ENCODE results near the gene CYP46A1. TPM values are rescaled to one million over a fixed set of nuclear protein-coding genes. Genes with fewer than 3 reads are reported as not detected.
"Not testable (repeated sequence)": the region's sequence is repeated elsewhere in the genome, so short reads cannot be mapped to it uniquely, and the experiment has no call there.

The CYP46A1 gene
- total RNA-seq, 1 donor from 2014 or later: 0.05 TPM

DNA sequence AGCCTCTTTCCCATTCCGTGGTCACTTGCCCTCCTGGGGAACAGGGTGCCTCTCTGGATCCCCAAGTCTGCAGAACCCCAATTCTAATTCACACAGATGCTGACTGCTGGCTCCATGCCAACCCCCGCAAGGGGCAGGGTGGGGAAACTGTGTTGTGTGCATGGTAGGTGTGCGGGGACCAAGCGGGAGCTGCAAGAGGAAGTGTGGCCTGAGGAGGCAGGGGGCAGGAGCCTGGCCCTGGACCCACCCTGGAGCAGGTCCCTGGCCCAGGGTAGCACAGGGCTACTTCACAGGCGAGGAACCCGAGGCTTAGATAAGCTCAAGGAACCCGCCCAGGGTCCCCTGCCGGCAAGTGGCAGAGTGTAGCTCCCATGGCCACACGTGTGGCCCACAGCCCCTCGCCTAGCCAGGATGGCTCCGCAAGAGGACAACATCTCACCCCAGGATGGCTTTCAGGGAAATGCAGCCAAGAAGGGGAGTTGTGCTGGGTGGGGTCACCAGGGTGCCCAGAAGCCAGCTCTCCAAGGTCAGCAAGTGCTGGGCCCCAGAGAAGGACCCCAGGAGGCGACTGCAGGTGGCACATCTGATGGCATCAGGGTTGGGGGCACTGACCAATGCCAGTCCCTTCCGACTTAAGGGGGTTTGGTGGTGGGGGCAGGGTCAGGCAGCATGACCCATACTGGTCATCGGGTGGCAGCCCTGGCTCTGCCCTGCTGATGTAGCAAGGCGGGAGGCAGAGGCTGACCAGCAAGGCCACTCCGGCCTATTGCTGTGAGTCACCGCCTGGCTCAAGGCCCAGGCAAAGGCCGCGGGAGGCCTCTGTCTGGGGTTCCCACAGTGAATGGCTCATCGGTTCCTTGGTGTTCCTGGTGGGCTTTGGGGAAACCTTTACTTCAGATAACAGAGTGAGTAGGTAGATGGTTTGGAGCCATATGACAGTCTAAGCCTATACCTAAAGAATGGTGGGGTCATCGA lies 71.8 kb downstream of the CYP46A1 start:
- no peak for DNase-seq
- no peaks in the 10 kb centered on the region for H3K9me3 Mint-ChIP-seq
- intact Hi-C loops (cut with micrococcal nuclease): no loop called here
- peaks cover 2% of the 10 kb centered on the region for H3K4me1 Mint-ChIP-seq
- no peak overlapping the region for H3K4me3 Mint-ChIP-seq
- peaks cover 22% of the 10 kb centered on the region for H3K27me3 Mint-ChIP-seq
- no peak overlapping the region for H3K27ac Mint-ChIP-seq
- H3K36me3 Mint-ChIP-seq (ENCODE audit: low read depth): no peaks in the 10 kb centered on the region

DNA sequence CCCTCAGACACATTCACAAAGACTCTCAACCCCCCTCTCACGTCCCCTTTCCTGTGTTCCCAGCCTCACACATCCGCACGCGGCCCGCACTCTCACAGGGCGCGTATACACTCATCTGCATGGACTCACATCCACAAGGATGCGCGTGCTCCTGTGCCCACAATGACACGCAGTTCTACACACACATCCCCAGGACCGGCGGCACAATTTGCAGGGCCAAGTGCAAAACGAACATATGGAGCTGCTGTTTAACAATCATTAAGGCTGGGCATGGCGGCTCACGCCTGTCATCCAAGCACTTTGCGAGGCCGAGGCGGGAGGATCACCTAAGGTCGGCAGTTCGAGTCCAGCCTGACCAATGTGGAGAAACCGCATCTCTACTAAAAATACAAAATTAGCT lies 72.7 kb downstream of the CYP46A1 start:
- no peak for DNase-seq
- Mint-ChIP-seq H3K4me3 (no peak overlapping the region), H3K4me1 (peaks cover 2% of the 10 kb centered on the region), H3K36me3 (ENCODE audit: low read depth) (no peaks in the 10 kb centered on the region), H3K9me3 (no peaks in the 10 kb centered on the region), H3K27me3 (peaks cover 16% of the 10 kb centered on the region), H3K27ac (no peak overlapping the region)
- intact Hi-C loops (cut with micrococcal nuclease): no loop called here

DNA sequence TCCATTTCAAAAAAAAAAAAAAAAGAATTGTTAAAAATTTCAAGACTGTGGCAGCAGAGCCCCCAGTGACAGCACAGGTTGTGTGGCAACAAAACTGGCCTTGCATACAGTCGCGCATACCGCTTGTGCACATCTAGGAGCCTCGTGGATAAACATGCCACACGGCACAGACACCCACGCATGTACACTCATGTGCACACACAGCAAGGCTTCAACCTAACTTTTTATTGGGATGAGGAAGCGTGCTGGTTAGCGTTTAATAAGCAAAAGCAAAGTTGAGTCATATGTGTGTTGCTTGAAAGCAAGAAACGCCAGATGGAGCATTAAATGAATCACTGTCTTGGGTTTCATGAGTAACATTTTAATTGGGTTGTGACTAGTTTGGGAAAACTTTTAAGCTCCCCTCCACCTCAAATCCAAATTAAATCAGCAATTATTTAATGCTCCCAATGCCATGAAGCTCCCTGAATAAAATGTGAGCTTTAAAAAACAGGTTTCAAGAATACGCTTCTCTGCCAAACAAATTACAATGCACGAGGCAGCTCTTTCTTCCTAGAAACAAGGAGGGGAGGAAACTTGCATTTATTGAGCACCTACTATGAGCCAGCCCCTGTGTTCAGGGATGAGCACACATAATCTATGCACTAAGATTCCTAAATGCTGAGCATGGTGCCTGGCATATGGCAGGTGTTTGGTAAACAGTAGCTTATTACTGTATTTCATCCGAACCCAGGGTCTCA lies 73.4 kb downstream of the CYP46A1 start:
- Mint-ChIP-seq H3K27me3 (peaks cover 11% of the 10 kb centered on the region), H3K36me3 (ENCODE audit: low read depth) (no peaks in the 10 kb centered on the region), H3K4me3 (no peak overlapping the region), H3K9me3 (no peaks in the 10 kb centered on the region), H3K27ac (no peak overlapping the region), H3K4me1 (peaks cover 2% of the 10 kb centered on the region)
- no peak for DNase-seq
- intact Hi-C loops (cut with micrococcal nuclease): no loop called here

DNA sequence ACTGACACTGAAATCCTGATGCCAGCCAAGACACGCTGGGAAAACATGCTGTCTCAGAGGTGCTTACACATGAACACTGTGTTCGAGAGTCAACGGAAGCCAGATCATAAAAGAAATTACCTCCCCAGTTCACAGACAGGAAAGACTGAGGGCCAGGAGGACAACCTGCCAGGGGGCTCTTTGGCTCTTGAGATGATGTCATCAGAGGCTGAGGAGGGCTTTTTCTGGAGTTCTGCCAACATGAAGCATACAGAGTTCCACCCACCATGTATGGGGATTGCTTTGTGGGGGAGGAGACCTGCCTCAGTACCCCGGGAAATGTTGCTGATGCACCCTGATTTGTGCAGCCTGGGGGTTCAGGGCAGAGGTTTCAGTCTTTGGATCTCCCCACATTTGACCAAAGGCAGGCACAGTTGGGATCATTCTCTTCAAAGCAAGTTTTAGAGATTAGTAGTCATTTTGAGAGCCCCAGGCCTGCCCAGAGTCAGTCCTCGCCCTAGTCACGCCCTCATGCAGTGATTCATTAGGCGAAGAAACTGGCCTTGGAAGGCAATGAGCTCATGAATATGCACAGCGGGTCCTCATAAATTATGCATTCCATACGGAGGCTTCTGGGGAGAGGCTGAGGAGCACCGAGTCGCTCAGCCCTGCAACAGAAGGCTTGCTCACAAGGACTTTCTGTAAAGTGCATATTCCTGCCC lies 74.2 kb downstream of the CYP46A1 start:
- H3K9me3 Mint-ChIP-seq: no peaks in the 10 kb centered on the region
- no peak overlapping the region for H3K4me3 Mint-ChIP-seq
- peaks cover 2% of the 10 kb centered on the region for H3K4me1 Mint-ChIP-seq
- peaks cover 8% of the 10 kb centered on the region for H3K27me3 Mint-ChIP-seq
- no peak for DNase-seq
- H3K27ac Mint-ChIP-seq: no peak overlapping the region
- no peaks in the 10 kb centered on the region for H3K36me3 Mint-ChIP-seq (ENCODE audit: low read depth)
- intact Hi-C loops (cut with micrococcal nuclease): no loop called here

DNA sequence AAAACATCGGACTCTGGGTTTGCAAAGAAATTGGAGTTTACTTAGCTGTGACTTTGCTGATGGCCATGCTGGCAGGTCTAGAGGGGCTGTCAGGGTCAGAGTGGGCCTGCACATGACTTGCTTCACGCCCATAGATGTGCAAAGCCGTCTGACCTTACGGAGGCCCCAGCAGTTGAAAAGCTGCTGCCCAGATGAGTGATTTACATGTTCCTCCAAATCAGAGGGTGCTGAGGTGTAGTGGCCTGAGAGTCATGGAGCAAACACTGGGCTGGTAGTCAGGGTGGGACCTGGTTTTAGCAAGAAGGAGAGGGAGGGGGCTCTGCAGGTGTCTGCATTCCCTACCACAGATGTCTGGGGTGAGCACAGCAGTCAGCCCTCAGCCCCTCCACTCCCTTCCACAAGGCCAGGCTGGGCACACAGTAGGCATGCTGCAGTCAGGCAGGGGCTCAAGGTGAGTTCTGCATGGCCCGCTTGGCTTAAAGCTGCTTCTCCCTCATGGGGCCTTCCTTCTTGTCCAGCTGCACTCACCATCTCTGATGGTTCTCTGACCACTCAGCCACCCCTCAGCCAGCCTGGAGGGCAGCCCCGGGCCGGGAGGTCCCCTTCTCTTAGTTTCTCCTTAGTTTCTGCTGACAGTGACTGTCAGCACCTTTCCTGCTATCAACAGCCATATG lies 74.9 kb downstream of the CYP46A1 start:
- no peaks in the 10 kb centered on the region for H3K36me3 Mint-ChIP-seq (ENCODE audit: low read depth)
- intact Hi-C loops (cut with micrococcal nuclease): no loop called here
- no peak overlapping the region for H3K4me3 Mint-ChIP-seq
- no peak overlapping the region for H3K27ac Mint-ChIP-seq
- no peak for DNase-seq
- no peaks in the 10 kb centered on the region for H3K9me3 Mint-ChIP-seq
- peaks cover 2% of the 10 kb centered on the region for H3K27me3 Mint-ChIP-seq
- no peaks in the 10 kb centered on the region for H3K4me1 Mint-ChIP-seq

DNA sequence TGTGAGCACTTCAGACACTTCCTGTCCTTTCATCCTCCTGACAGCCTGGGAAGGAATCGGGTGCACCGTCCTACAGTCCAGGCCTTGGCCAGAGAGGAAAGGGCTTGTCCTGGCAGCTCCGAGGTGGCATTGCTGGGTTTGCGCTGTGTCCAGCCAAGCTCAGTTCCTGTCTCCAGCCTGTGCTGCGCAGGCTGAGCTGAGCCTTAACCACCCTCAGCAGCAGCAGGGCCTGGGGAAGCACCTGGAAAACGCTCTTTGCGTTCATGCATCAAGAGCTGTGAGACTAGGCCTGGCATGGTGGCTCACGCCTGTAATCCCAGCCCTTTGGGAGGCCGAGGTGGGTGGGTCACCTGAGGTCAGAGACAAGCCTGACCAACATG lies 75.4 kb downstream of the CYP46A1 start:
- Mint-ChIP-seq H3K4me1 (no peaks in the 10 kb centered on the region), H3K9me3 (no peaks in the 10 kb centered on the region), H3K4me3 (no peak overlapping the region), H3K27me3 (peaks cover 2% of the 10 kb centered on the region), H3K36me3 (ENCODE audit: low read depth) (no peaks in the 10 kb centered on the region), H3K27ac (no peak overlapping the region)
- DNase-seq: no peak
- intact Hi-C loops (cut with micrococcal nuclease): no loop called here

DNA sequence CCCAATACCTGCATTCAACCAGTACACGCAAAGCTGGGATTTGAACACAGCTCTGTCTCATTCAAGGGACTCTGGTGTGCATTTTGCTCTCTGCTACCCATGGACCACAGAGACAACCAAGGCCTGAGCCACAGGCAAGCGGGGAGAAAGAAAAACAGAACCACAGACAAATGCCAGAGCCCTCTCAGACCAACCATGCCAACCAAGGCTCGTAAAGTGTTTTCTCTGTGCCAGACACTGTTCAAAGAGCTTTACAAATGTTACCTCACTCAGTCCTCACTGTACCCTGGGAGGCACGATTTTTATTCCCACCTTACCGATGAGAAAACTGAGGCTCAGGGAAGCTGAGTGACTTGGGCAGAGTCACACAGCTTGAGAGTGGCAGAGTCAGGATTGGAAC lies 76.7 kb downstream of the CYP46A1 start:
- Mint-ChIP-seq H3K9me3 (no peaks in the 10 kb centered on the region), H3K4me1 (no peaks in the 10 kb centered on the region)

DNA sequence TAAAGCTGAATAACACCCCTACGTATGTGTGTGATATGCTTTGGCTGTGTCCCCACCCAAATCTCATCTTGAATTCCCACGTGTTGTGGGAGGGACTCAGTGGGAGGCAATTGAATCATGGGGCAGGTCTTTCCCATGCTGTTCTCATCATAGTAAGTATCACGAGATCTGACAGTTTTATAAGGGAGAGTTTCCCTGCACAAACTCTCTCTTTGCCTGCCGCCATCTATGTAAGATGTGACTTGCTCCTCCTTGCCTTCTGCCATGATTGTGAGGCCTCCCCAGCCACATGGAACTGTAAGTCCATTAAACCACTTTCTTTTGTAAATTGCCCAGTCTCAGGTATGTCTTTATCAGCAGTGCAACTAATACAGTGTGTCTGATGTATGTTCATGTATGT lies 78.8 kb downstream of the CYP46A1 start:
- H3K27ac Mint-ChIP-seq; DNase-seq; intact Hi-C loops (cut with micrococcal nuclease); H3K4me3 Mint-ChIP-seq; H3K36me3 Mint-ChIP-seq (ENCODE audit: low read depth); H3K27me3 Mint-ChIP-seq; H3K4me1 Mint-ChIP-seq; H3K9me3 Mint-ChIP-seq: not testable (repeated sequence)

More for the DNA sequence above, 76.7 kb downstream of the CYP46A1 start:
- Mint-ChIP-seq H3K27me3 (peaks cover 2% of the 10 kb centered on the region), H3K27ac (no peak overlapping the region), H3K4me3 (no peak overlapping the region), H3K36me3 (ENCODE audit: low read depth) (no peaks in the 10 kb centered on the region)
- DNase-seq: no peak
- intact Hi-C loops (cut with micrococcal nuclease): no loop called here

DNA sequence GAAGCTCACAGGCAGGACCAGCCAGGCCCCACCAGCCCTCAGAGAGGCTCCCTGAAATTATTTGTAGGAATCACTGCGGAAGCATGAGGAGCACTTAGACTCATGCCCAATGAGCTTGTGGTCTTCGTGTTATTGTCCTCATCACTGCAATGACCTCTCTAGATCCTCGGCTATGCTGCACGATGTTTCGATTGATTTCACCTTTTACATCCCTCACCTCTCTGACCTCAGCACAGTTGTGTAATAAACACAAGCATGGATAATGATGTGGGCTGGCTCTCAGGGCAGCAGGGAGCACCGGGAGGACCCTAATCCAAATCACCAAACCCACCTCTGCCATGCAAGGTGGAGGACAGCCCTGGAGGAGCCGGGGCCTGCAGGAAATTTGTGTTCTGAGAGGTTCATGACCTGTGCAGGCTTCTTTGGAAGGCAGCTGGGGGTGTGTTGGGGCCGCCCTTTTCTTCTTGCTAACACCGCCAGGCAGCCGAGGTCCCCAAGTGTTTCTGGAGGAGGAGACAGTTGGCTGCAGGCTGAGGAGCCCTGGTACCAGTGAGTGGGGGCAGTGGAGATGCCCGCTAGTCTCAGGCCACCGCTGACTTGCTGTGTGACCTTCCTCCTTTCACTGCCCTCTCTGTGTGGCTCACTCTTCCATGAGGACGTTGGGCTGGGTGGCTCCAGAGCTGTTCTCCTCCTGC lies 79.6 kb downstream of the CYP46A1 start:
- no peak for DNase-seq
- no peak overlapping the region for H3K27ac Mint-ChIP-seq
- no peaks in the 10 kb centered on the region for H3K27me3 Mint-ChIP-seq
- H3K4me1 Mint-ChIP-seq: no peaks in the 10 kb centered on the region
- H3K4me3 Mint-ChIP-seq: no peak overlapping the region
- no peaks in the 10 kb centered on the region for H3K36me3 Mint-ChIP-seq (ENCODE audit: low read depth)
- H3K9me3 Mint-ChIP-seq: no peaks in the 10 kb centered on the region
- intact Hi-C loops (cut with micrococcal nuclease): no loop called here

DNA sequence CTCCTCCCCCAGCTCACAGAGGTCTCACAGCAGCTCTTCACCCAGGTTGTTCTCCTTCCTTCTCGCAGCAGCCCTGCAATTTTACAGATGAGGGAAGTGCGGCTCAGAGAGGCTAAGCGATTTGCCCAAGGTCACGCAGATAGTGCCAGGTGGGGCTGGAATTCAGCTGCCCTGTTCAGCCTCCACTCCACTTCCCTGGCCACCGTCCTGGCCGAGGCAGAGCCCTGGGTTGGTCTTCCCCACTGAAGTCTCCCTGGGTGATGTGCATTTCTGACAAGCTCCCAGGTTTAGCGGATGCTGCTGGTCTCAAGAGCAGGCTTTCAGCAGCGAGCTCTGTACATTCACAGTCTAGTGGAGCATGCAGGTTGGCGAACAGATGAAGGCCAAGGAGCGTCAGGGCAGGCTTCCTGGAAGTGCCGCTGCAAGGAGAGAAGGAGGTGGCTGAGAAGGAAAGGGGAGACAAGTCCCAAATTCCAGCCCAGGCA lies 80.2 kb downstream of the CYP46A1 start:
- no peak for DNase-seq
- Mint-ChIP-seq H3K4me3 (no peak overlapping the region), H3K27me3 (no peaks in the 10 kb centered on the region), H3K9me3 (no peaks in the 10 kb centered on the region), H3K4me1 (no peaks in the 10 kb centered on the region), H3K27ac (no peak overlapping the region), H3K36me3 (ENCODE audit: low read depth) (no peaks in the 10 kb centered on the region)
- intact Hi-C loops (cut with micrococcal nuclease): no loop called here

DNA sequence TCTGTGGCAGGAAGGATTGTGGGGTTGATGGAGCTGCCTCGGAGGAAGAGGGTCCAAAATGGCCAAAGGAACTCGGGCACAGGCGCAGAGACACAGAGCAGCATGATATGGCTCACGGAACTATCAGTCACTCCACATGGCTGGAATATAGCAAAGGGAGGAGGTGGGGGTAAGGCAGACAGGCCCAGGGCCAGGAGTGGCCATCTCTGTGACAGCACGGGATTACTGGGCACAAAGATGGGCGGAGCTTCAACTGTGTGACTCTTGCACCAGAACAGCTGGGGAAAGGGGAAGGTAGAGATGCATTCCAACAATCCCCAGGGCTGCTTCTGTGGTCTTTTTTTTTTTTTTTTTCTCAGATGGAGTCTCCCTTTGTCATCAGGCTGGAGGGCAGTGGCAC lies 84.3 kb downstream of the CYP46A1 start:
- no peak overlapping the region for H3K27ac Mint-ChIP-seq
- no peaks in the 10 kb centered on the region for H3K9me3 Mint-ChIP-seq
- H3K27me3 Mint-ChIP-seq: no peaks in the 10 kb centered on the region
- DNase-seq: no peak
- H3K36me3 Mint-ChIP-seq (ENCODE audit: low read depth): no peaks in the 10 kb centered on the region
- H3K4me3 Mint-ChIP-seq: no peak overlapping the region
- intact Hi-C loops (cut with micrococcal nuclease): no loop called here
- peaks cover 3% of the 10 kb centered on the region for H3K4me1 Mint-ChIP-seq

DNA sequence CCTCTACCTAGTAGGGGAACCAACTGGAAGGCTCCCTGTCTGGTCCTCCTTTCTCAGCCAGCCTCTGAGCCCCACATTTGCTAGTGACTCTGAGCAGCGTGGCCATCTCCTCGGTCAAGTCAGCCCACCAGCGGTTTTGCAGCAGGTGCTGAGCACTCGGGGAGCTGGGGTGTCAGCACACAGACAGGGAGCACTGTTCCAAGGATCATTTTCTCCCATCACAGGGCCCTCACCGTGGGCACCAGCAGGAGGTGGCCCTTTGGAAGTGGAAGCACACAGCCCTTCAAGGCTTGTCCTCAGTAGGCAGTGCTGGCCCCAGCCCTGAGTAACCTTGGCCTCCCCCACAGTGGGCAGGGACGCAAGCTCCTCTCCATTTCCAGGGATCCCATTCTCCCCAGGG lies 85.0 kb downstream of the CYP46A1 start:
- Mint-ChIP-seq H3K27ac (no peak overlapping the region), H3K9me3 (no peaks in the 10 kb centered on the region), H3K27me3 (no peaks in the 10 kb centered on the region), H3K36me3 (ENCODE audit: low read depth) (no peaks in the 10 kb centered on the region), H3K4me1 (peaks cover 3% of the 10 kb centered on the region), H3K4me3 (no peak overlapping the region)
- DNase-seq: no peak
- intact Hi-C loops (cut with micrococcal nuclease): no loop called here

DNA sequence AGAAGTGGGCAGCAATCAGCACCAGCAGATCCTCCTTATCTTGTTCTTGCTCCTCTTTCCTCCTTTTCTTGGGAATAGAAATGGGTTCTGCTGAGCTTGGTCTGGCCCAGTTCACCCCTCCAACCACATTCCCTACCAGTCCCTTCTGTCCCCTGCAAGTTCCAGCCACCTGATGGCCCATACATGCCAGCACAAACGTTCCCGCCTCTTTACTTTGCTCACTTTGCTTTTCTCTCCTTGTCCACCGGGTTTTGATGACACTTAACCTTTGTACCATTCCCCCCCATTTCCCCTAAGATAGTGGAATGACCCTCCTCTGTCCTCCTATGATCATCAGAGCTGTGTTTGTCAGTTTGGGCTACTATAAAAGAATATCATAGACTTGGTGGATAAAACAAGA lies 85.7 kb downstream of the CYP46A1 start:
- no peaks in the 10 kb centered on the region for H3K9me3 Mint-ChIP-seq
- no peaks in the 10 kb centered on the region for H3K27me3 Mint-ChIP-seq
- peaks cover 8% of the 10 kb centered on the region for H3K4me1 Mint-ChIP-seq
- no peaks in the 10 kb centered on the region for H3K36me3 Mint-ChIP-seq (ENCODE audit: low read depth)
- intact Hi-C loops (cut with micrococcal nuclease): no loop called here
- no peak for DNase-seq
- no peak overlapping the region for H3K27ac Mint-ChIP-seq
- H3K4me3 Mint-ChIP-seq: no peak overlapping the region

All from activated CD4-positive, alpha-beta T cell treated with anti-CD3 and anti-CD28 coated beads, Interleukin-2, amount 10 ng/mL, durations not matched to agents 24 days and 14 days (primary cell).